Body of pancreas (tissue), 4 donors: ENCODE measurements around the gene RDH5. TPM values are rescaled to one million over a fixed set of nuclear protein-coding genes. Genes with fewer than 3 reads are reported as not detected.

Experiments
- ATAC-seq: fragments of 150-250 bp; one replicate; pipeline ENCODE4 v1.9.1; 2016
- DNase-seq, 4 donors: peaks; one replicate each; pipeline ENCODE4 v3.0.0-alpha.2; 2019
- H3K27ac ChIP-seq, 4 donors: fragments of 200-600 bp; sonication (generic); 1 replicate in 3 of 4; 2 replicates in 1 of 4; pipeline versions ENCODE4 v1.5.1 to v1.6.1; 2016 to 2019; ENCODE audit warnings: mild to moderate bottlenecking in 1 of 4, mixed read lengths in 1 of 4, moderate library complexity in 1 of 4
- H3K27me3 ChIP-seq, 2 donors: fragments of 200-600 bp; sonication (generic); one replicate each; pipeline ENCODE4 v1.6.0; 2016; ENCODE audit warnings: mild to moderate bottlenecking in 1 of 2
- H3K36me3 ChIP-seq, 2 donors: fragments of 200-600 bp; sonication (generic); replicated peaks in 1 of 2; 2 replicates each; pipeline ENCODE4 v1.5.1; 2016; ENCODE audit warnings: low read depth in 2 of 2; ENCODE audit not compliant: insufficient read depth in 1 of 2
- H3K4me1 ChIP-seq: fragments of 200-600 bp; sonication (generic); one replicate; pipeline ENCODE4 v1.6.0; 2016
- H3K4me3 ChIP-seq, 2 donors: fragments of 200-600 bp; sonication (generic); 1 replicate in 1 of 2; 2 replicates in 1 of 2; pipeline ENCODE4 v1.5.1; 2016 to 2019
- H3K9me3 ChIP-seq, 3 donors: fragments of 200-600 bp; sonication (generic); 1 replicate in 2 of 3; 2 replicates in 1 of 3; pipeline ENCODE4 v1.5.1; 2016
- POLR2A ChIP-seq, 3 donors: fragments of 450-650 bp; IDR thresholded peaks; one replicate each; pipeline ENCODE4 v1.6.1; 2016; ENCODE audit warnings: antibody characterized with exemption in 3 of 3, mild to moderate bottlenecking in 2 of 3
- WGBS, 2 donors: methylation state at CpG; one replicate each; pipeline ENCODE4 v1.1.5; 2017; 5-methylcytosine and 5-hydroxymethylcytosine counted together
- intact Hi-C: fragments of 100-400 bp; cut with DNase I; formaldehyde crosslinking; loops from one replicate; pipeline ENCODE4 v1.15.1; 2023
- total RNA-seq, 2 donors: library from RNA; depleted of rRNA; stranded (reverse); fragments of >200 nt; gene quantifications; one replicate each; pipeline ENCODE4 v1.1.0, GENCODE V29; 2016
- TF ChIP-seq, protein P1 (sequence below), 7 experiments: fragments of 450-650 bp in 4 of 7; fragments of 200-600 bp in 3 of 7; sonication (generic) in 3 of 7; IDR thresholded peaks; one replicate each; pipeline ENCODE4 v1.5.1; 2016 to 2019; ENCODE audit warnings: antibody characterized with exemption in 7 of 7

RDH5 gene
- total RNA-seq, 2 donors from 2014 or later: 4.2 to 20.4 TPM

DNA sequence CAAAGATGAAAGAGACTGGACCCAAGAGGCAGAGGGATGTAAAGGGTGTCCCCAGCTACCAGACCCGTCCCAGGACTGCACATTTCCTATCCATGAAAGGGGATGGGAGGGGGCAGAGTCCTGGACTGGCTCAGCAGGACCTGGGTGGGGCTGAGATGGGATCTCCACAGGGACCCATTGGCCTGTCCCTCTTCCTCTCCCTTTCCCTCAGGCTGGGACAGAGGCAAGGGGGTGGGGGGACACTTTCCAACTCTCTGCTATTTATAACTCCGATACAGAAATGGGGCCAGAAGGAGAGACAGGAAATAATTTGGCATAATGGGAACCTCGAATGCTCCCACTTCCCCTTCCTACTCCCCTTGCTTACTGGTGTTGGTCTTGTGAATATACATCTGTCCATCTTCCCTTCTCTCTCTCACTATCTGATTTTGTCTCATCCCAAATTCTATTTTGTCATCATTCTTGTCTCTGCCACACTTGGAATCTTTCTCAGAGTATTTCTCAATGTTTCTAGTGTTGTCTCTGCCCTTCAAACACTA, 11.4 kb upstream of the RDH5 start:
- intact Hi-C loops: no loop called here
- Histone ChIP-seq H3K27me3 (no peaks in the 10 kb centered on the region), H3K4me1 (peaks cover 6% of the 10 kb centered on the region), H3K27ac (no peak overlapping the region), H3K4me3 (no peak overlapping the region), H3K36me3 (no peaks in the 10 kb centered on the region), H3K9me3 (no peaks in the 10 kb centered on the region)
- no peak for TF ChIP-seq POLR2A (IDR thresholded peaks at IDR 0.05)
- 31 to 39% methylated on average over 3 of the region's 3 CpGs for WGBS, 2 donors
- ATAC-seq: no peak
- no peak for DNase-seq

DNA sequence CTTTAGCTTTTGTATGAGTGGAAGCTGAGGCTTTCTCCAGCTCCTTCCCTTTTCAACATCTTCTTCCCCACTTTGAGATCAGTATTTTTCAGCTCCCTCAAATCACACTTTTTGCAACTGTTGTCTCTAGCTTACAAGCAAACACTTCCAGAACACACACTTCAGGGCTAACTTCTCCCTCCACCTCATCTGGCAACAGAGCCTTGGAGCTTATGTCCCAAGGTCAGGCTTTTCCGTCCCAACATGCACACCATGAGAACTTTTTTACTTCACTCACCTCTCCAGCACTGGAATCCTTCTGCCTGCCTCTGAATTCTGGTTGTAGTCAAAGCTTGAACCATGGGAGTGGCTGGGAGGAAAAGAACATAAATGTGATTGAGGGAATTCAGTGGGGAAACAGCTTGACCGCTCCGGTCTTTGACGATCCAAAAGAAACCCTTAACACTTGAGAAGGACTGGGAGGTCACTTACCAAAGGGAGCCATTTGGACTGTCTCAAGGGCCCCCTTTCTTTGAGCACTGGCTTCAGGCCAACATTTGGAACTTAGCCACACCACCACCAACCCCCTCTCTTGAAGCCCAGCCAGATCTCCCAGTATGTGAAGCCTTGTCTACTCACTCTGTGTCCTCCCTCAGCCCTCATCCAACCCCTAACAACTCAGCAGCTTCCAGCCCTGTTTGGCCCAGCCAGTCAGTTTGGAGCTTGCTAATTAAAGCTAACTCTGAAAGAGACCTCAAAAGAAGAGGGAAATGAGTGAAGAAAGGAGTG, 8.2 kb upstream of the RDH5 start:
- Histone ChIP-seq H3K4me1 (peaks cover 20% of the 10 kb centered on the region), H3K9me3 (no peaks in the 10 kb centered on the region), H3K4me3 (no peak overlapping the region), H3K36me3 (no peaks in the 10 kb centered on the region), H3K27me3 (no peaks in the 10 kb centered on the region), H3K27ac (no peak overlapping the region)
- 53 to 77% methylated on average over 4 of the region's 4 CpGs for WGBS, 2 donors
- DNase-seq (no peak), ATAC-seq (no peak)
- no peak for TF ChIP-seq POLR2A (IDR thresholded peaks at IDR 0.05)
- TF ChIP-seq, protein P1, sequence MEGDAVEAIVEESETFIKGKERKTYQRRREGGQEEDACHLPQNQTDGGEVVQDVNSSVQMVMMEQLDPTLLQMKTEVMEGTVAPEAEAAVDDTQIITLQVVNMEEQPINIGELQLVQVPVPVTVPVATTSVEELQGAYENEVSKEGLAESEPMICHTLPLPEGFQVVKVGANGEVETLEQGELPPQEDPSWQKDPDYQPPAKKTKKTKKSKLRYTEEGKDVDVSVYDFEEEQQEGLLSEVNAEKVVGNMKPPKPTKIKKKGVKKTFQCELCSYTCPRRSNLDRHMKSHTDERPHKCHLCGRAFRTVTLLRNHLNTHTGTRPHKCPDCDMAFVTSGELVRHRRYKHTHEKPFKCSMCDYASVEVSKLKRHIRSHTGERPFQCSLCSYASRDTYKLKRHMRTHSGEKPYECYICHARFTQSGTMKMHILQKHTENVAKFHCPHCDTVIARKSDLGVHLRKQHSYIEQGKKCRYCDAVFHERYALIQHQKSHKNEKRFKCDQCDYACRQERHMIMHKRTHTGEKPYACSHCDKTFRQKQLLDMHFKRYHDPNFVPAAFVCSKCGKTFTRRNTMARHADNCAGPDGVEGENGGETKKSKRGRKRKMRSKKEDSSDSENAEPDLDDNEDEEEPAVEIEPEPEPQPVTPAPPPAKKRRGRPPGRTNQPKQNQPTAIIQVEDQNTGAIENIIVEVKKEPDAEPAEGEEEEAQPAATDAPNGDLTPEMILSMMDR (IDR thresholded peaks at IDR 0.05): no peak
- intact Hi-C loops: no loop called here

DNA sequence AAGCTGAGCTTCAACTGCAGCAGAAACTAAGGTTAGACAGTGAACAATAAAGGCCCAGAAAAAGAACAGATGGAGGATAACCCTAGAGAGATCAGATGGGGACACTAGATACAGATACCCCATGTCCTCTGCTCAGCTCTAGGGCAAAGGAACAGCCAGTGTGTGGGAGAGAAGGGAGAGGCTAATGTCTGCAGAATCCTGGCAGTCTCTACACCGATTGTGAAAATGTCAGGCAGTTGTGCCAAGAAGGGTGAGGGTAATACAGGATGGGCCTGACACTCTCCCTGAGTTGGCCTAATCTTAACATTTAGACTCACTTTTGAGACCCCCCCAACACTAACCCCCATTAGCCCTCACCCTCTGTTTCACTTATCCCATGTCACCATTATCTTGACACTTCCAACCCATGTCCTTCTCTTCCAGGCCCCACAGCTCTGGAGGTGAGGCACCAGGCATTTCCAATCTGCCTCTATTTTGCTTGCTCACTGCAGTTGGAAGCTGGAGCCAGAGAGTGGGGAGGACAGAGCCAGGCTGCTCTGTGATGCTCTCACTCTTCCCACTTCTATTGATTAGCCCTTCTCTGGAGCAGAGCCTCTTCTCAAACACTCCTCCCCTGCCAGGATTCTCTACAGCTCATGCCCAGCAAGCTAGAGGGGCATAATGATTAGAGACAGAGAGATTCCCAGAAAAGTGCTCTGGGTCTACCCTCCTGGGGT, 7.3 kb upstream of the RDH5 start:
- TF ChIP-seq, protein P1 (IDR thresholded peaks at IDR 0.05): no peak
- TF ChIP-seq POLR2A (IDR thresholded peaks at IDR 0.05): no peak
- Histone ChIP-seq H3K4me3 (no peak overlapping the region), H3K27ac (no peak overlapping the region), H3K4me1 (peaks cover 23% of the 10 kb centered on the region), H3K27me3 (no peaks in the 10 kb centered on the region), H3K36me3 (no peaks in the 10 kb centered on the region), H3K9me3 (no peaks in the 10 kb centered on the region)
- intact Hi-C loops: no loop called here
- 27 to 55% methylated on average over 1 of the region's 1 CpG for WGBS, 2 donors
- DNase-seq (no peak), ATAC-seq (no peak)

DNA sequence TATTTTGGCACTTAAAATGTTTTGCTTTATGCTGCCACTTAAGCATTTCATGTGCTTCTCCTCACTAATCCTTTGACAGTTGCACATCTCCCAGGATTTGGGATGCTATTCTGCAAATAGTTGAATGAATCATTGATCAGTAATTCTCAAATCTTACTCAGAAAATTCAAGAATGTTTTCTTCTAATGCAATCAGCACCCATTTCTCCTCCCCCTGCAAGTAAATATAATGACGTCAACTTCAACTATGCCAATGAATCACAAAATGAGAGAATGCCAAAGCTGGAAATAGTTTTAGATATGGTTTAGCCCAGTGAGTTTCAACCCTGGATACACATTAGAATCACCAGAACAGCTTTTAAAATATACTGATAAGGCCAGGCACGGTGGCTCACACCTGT, 6.5 kb upstream of the RDH5 start:
- TF ChIP-seq POLR2A (IDR thresholded peaks at IDR 0.05): no peak
- TF ChIP-seq, protein P1 (IDR thresholded peaks at IDR 0.05): no peak
- Histone ChIP-seq H3K36me3 (no peaks in the 10 kb centered on the region), H3K27me3 (no peaks in the 10 kb centered on the region), H3K27ac (no peak overlapping the region), H3K4me3 (no peak overlapping the region), H3K4me1 (peaks cover 32% of the 10 kb centered on the region), H3K9me3 (no peaks in the 10 kb centered on the region)
- ATAC-seq (no peak), DNase-seq (no peak)
- 28 to 38% methylated on average over 2 of the region's 2 CpGs for WGBS, 2 donors
- intact Hi-C loops: no loop called here

DNA sequence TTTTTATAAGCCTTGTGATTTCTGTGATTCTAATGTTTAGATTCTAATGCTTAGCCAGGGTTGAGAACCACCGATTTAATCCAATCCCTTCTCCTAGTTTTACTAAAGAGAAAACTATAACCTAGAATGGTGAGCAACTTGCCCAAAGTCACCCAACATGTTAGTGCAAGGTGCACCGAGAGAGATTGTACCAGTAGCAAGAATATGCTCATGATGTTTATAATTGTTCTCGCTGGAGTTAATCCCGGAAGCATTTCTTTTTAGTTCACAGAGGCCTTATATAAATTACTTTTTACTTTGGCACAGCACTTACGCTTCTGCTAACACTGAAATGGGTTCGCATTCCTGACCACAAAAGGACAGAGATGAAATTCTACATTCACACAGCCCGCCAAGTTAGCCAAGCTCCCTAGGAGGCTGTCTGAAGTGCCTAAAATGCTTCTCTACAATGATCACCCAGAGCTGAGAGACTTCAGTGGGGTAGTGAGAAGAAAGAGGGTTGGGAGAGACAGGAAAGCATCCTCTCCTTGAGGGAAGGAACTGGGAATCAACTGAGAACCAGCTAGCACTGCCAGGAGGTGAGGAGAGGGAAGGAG, 4.9 kb upstream of the RDH5 start:
- Histone ChIP-seq H3K4me3 (peak overlapping the region in 1 of 2 donors; percentile 46), H3K4me1 (peaks cover 47% of the 10 kb centered on the region), H3K27ac (peak overlapping the region; percentile 77 to 94 (median 85)), H3K9me3 (no peaks in the 10 kb centered on the region), H3K36me3 (no peaks in the 10 kb centered on the region), H3K27me3 (no peaks in the 10 kb centered on the region)
- DNase-seq: no peak
- intact Hi-C loops: no loop called here
- WGBS, 2 donors: 55 to 58% methylated on average over 7 of the region's 7 CpGs
- no peak for ATAC-seq
- no peak for TF ChIP-seq POLR2A (IDR thresholded peaks at IDR 0.05)
- TF ChIP-seq, protein P1 (IDR thresholded peaks at IDR 0.05): no peak
